ENCODE measurements around the gene STRIP2. TPM values are rescaled to one million over a fixed set of nuclear protein-coding genes. Genes with fewer than 3 reads are reported as not detected.

Gene STRIP2
- total and polyA plus RNA-seq, 7 experiments from 2014 or later: 0.14 to 21.4 (median 0.27) TPM; not detected in 3

DNA sequence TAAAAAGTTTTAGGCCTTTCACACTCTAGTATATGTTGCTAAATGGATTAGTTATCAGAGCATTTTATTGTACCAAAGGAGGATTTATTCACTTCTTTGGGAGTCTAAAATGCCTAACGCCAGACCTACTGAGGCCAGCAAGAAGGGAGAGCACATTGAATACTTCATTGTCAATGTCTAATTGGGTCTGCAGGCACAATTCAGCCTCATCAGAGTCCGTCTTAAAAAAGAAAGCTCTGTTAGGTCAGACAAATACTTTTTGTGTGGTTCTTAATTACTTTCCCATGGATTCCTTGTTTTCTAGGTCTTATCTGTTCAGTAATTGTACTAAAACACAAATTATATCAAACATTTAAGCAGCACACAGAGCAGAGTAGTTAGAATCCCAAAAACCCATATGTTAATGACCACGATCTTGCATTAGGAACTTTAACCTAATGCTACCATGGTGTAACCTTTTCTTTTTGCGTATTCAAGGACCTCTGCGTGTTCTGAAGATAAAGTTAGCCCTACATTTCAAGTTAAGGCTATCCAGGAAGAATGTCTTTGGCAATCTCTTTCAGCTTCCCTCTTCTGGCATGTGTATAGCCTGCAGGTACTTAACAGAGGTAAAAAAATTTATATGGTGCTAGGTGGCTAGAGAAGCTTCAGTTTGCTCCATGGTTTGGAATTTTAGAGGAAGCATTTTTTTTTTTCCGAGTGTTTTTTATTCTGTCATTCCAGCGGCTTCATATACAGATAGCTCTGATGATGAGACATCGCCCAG is 45.7 kb upstream of the STRIP2 start:
- Histone ChIP-seq H3K9me3 (ENCODE audit: control insufficient read depth in 2 of 3, low read length in 3 of 3) (no peaks in the 10 kb centered on the region), H3K36me3 (ENCODE audit: control insufficient read depth in 2 of 3, insufficient read depth in 3 of 3, low read length in 3 of 3) (peaks cover 0 to 13% (median 4%) of the 10 kb centered on the region in 3 experiments), H3K4me1 (ENCODE audit: control insufficient read depth in 2 of 2, insufficient read depth in 2 of 2, low read length in 2 of 2) (no peaks in the 10 kb centered on the region), H3K27ac (ENCODE audit: low read depth, low read length) (no peak overlapping the region), H3K27me3 (ENCODE audit: control insufficient read depth in 2 of 2, insufficient read depth in 2 of 2, low read length in 2 of 2) (no peaks in the 10 kb centered on the region), H3K4me3 (ENCODE audit: low read length) (no peak overlapping the region)
- DNase-seq (no peak), ATAC-seq (no peak)
- Mint-ChIP-seq H3K27ac (no peak overlapping the region), H3K4me3 (no peak overlapping the region), H3K36me3 (peaks cover 3 to 41% (median 9%) of the 10 kb centered on the region in 5 donors), H3K9me3 (no peaks in the 10 kb centered on the region), H3K4me1 (peaks cover 0 to 8% (median 0%) of the 10 kb centered on the region in 7 donors), H3K27me3 (no peaks in the 10 kb centered on the region)
- ChIA-PET POLR2A (interaction anchor here (0.7 kb wide), 1 partner anchor 270 kb away, joined by 3 read pairs; no protein-coding TSS in a partner anchor), CTCF (interaction anchor here (0.7 kb wide), 2 partner anchors 48 to 50 kb away, joined by 3 read pairs; no protein-coding TSS in a partner anchor)
- intact Hi-C loops (cut with micrococcal nuclease): no loop called here

DNA sequence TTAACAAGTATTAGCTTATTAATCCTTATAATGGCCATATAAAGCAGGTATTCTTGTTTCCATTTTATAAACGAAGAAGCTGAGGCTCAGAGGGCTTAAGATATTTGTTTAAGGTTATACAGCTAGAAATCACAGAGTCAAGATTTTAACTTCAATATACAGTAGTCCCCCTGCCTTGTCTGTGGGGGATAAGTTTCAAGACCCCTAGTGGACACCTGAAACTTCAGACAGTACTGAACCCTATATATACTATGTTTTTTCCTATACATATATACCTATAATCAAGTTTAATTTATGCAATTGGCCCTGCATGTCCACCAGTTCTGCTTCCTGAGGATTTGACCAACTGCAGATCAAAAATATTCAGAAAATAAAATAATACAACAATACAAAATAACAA is 44.4 kb upstream of the STRIP2 start:
- intact Hi-C loops (cut with micrococcal nuclease): no loop called here
- Mint-ChIP-seq H3K36me3 (peaks cover 1 to 37% (median 11%) of the 10 kb centered on the region in 5 donors), H3K9me3 (no peaks in the 10 kb centered on the region), H3K27me3 (no peaks in the 10 kb centered on the region), H3K4me1 (peaks cover 0 to 6% (median 0%) of the 10 kb centered on the region in 7 donors), H3K4me3 (no peak overlapping the region), H3K27ac (no peak overlapping the region)
- Histone ChIP-seq H3K36me3 (ENCODE audit: control insufficient read depth in 2 of 3, insufficient read depth in 3 of 3, low read length in 3 of 3) (peaks cover 0 to 10% (median 4%) of the 10 kb centered on the region in 3 experiments), H3K9me3 (ENCODE audit: control insufficient read depth in 2 of 3, low read length in 3 of 3) (no peaks in the 10 kb centered on the region), H3K27me3 (ENCODE audit: control insufficient read depth in 2 of 2, insufficient read depth in 2 of 2, low read length in 2 of 2) (no peaks in the 10 kb centered on the region), H3K27ac (ENCODE audit: low read depth, low read length) (no peak overlapping the region), H3K4me3 (ENCODE audit: low read length) (no peak overlapping the region), H3K4me1 (ENCODE audit: control insufficient read depth in 2 of 2, insufficient read depth in 2 of 2, low read length in 2 of 2) (no peaks in the 10 kb centered on the region)
- POLR2A ChIA-PET: no interaction called here
- ATAC-seq (no peak), DNase-seq (no peak)
- CTCF ChIA-PET: interaction anchor here (0.6 kb wide), 1 partner anchor 15 kb away, joined by 3 read pairs; no protein-coding TSS in a partner anchor

DNA sequence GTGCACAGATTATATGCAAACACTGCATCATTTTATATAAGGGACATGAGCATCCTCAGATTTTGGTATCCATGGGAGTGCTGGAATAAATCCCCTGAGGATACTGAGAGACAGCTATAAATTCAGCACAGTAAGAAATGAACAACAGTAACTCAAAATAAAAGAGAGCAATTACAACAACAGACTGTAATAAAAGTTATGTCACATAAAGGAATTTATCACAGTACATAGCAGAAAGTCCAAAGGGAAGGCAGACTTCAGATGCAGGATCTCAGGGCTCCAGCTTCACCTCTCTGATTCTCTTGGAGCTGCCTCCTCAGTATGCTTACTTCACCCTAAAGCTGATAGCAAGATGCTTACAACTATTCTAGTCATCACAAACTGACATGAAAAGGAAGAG is 43.9 kb upstream of the STRIP2 start:
- Histone ChIP-seq H3K4me3 (ENCODE audit: low read length) (no peak overlapping the region), H3K27me3 (ENCODE audit: control insufficient read depth in 2 of 2, insufficient read depth in 2 of 2, low read length in 2 of 2) (no peaks in the 10 kb centered on the region), H3K27ac (ENCODE audit: low read depth, low read length) (no peak overlapping the region), H3K4me1 (ENCODE audit: control insufficient read depth in 2 of 2, insufficient read depth in 2 of 2, low read length in 2 of 2) (no peaks in the 10 kb centered on the region), H3K9me3 (ENCODE audit: control insufficient read depth in 2 of 3, low read length in 3 of 3) (no peaks in the 10 kb centered on the region), H3K36me3 (ENCODE audit: control insufficient read depth in 2 of 3, insufficient read depth in 3 of 3, low read length in 3 of 3) (peaks cover 0 to 15% (median 4%) of the 10 kb centered on the region in 3 experiments)
- H3K27ac Mint-ChIP-seq: no peak overlapping the region
- intact Hi-C loops (cut with micrococcal nuclease): no loop called here
- no peaks in the 10 kb centered on the region for H3K27me3 Mint-ChIP-seq
- DNase-seq (no peak), ATAC-seq (no peak)
- no peaks in the 10 kb centered on the region for H3K9me3 Mint-ChIP-seq
- ChIA-PET CTCF (no interaction called here), POLR2A (no interaction called here)
- peaks cover 0 to 6% (median 0%) of the 10 kb centered on the region in 7 donors for H3K4me1 Mint-ChIP-seq
- no peak overlapping the region for H3K4me3 Mint-ChIP-seq
- H3K36me3 Mint-ChIP-seq: peaks cover 1 to 40% (median 11%) of the 10 kb centered on the region in 5 donors

GRCh38 chr7:129391546-129392171 is 42.6 kb upstream of the STRIP2 start:
- no peaks in the 10 kb centered on the region for H3K27me3 Mint-ChIP-seq
- H3K36me3 ChIP-seq (ENCODE audit: control insufficient read depth in 2 of 3, insufficient read depth in 3 of 3, low read length in 3 of 3): peaks cover 0 to 17% (median 4%) of the 10 kb centered on the region in 3 experiments
- H3K9me3 Mint-ChIP-seq: no peaks in the 10 kb centered on the region
- intact Hi-C loops (cut with micrococcal nuclease): no loop called here
- ChIA-PET POLR2A (no interaction called here), CTCF (interaction anchor here (0.6 to 1.5 kb wide), 2 partner anchors 24 to 110 kb away, joined by 4 to 5 read pairs; no protein-coding TSS in a partner anchor)
- no peak overlapping the region for H3K27ac Mint-ChIP-seq
- no peaks in the 10 kb centered on the region for H3K4me1 ChIP-seq (ENCODE audit: control insufficient read depth in 2 of 2, insufficient read depth in 2 of 2, low read length in 2 of 2)
- no peak overlapping the region for H3K4me3 Mint-ChIP-seq
- H3K9me3 ChIP-seq (ENCODE audit: control insufficient read depth in 2 of 3, low read length in 3 of 3): no peaks in the 10 kb centered on the region
- DNase-seq (no peak), ATAC-seq (no peak)
- H3K27me3 ChIP-seq (ENCODE audit: control insufficient read depth in 2 of 2, insufficient read depth in 2 of 2, low read length in 2 of 2): no peaks in the 10 kb centered on the region
- no peak overlapping the region for H3K4me3 ChIP-seq (ENCODE audit: low read length)
- H3K27ac ChIP-seq (ENCODE audit: low read depth, low read length): no peak overlapping the region
- H3K36me3 Mint-ChIP-seq: peaks cover 1 to 44% (median 11%) of the 10 kb centered on the region in 5 donors
- H3K4me1 Mint-ChIP-seq: peaks cover 0 to 1% (median 0%) of the 10 kb centered on the region in 7 donors

DNA sequence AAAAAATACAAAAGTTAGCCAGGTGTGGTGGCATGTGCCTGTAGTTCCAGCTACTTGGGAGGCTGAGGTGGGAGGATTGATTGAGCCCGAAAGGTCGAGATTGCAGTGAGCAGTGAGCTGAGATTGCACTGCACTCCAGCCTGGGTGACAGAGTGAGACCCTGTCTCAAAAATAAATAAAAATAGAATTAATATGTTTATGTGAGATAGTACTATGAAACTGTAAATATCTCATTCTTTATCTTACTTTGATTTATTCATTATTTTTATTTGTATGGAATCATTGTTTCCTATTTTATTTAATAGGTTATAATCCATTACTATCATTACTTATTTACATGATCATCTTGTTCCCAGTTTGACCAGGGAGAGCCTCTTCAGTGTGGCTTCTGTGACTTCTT is 41.0 kb upstream of the STRIP2 start:
- CTCF ChIA-PET: interaction anchor here (1.1 kb wide), 1 partner anchor 41 kb away, joined by 3 read pairs; the partner anchor contains the start of gene STRIP2
- H3K36me3 ChIP-seq (ENCODE audit: control insufficient read depth in 2 of 3, insufficient read depth in 3 of 3, low read length in 3 of 3): peaks cover 0 to 10% (median 4%) of the 10 kb centered on the region in 3 experiments

GRCh38 chr7:129394101-129394500 is 40.1 kb upstream of the STRIP2 start:
- Histone ChIP-seq H3K27ac (ENCODE audit: low read depth, low read length) (no peak overlapping the region), H3K4me1 (ENCODE audit: control insufficient read depth in 2 of 2, insufficient read depth in 2 of 2, low read length in 2 of 2) (no peaks in the 10 kb centered on the region), H3K4me3 (ENCODE audit: low read length) (no peak overlapping the region), H3K9me3 (ENCODE audit: control insufficient read depth in 2 of 3, low read length in 3 of 3) (no peaks in the 10 kb centered on the region), H3K36me3 (ENCODE audit: control insufficient read depth in 2 of 3, insufficient read depth in 3 of 3, low read length in 3 of 3) (peaks cover 0 to 10% (median 4%) of the 10 kb centered on the region in 3 experiments), H3K27me3 (ENCODE audit: control insufficient read depth in 2 of 2, insufficient read depth in 2 of 2, low read length in 2 of 2) (no peaks in the 10 kb centered on the region)
- Mint-ChIP-seq H3K36me3 (peaks cover 1 to 40% (median 16%) of the 10 kb centered on the region in 5 donors), H3K4me3 (no peak overlapping the region), H3K27me3 (no peaks in the 10 kb centered on the region), H3K4me1 (no peaks in the 10 kb centered on the region), H3K9me3 (no peaks in the 10 kb centered on the region), H3K27ac (no peak overlapping the region)
- ChIA-PET POLR2A (no interaction called here), CTCF (no interaction called here)
- intact Hi-C loops (cut with micrococcal nuclease): no loop called here
- DNase-seq (no peak), ATAC-seq (no peak)

More for the DNA sequence above, 41.0 kb upstream of the STRIP2 start:
- no peaks in the 10 kb centered on the region for H3K9me3 ChIP-seq (ENCODE audit: control insufficient read depth in 2 of 3, low read length in 3 of 3)
- H3K4me3 ChIP-seq (ENCODE audit: low read length): no peak overlapping the region
- POLR2A ChIA-PET: no interaction called here
- no peak overlapping the region for H3K27ac ChIP-seq (ENCODE audit: low read depth, low read length)
- no peaks in the 10 kb centered on the region for H3K9me3 Mint-ChIP-seq
- H3K27me3 ChIP-seq (ENCODE audit: control insufficient read depth in 2 of 2, insufficient read depth in 2 of 2, low read length in 2 of 2): no peaks in the 10 kb centered on the region
- H3K4me1 Mint-ChIP-seq: no peaks in the 10 kb centered on the region
- no peak overlapping the region for H3K27ac Mint-ChIP-seq
- peaks cover 1 to 45% (median 16%) of the 10 kb centered on the region in 5 donors for H3K36me3 Mint-ChIP-seq
- ATAC-seq: no peak
- no peak overlapping the region for H3K4me3 Mint-ChIP-seq
- no peaks in the 10 kb centered on the region for H3K4me1 ChIP-seq (ENCODE audit: control insufficient read depth in 2 of 2, insufficient read depth in 2 of 2, low read length in 2 of 2)
- DNase-seq: no peak
- no peaks in the 10 kb centered on the region for H3K27me3 Mint-ChIP-seq
- intact Hi-C loops (cut with micrococcal nuclease): no loop called here
